Superior temporal gyrus (tissue), 1 donor: ENCODE measurements around the gene APBA2.

ENCODE experiments used
- DNase-seq: peaks from one replicate; pipeline ENCODE4 v3.0.0-alpha.2; 2016; ENCODE audit errors: extremely low spot score

APBA2 gene

GRCh38 chr15:29102911-29103823 lies 217.4 kb downstream of the APBA2 start:
- no peak for DNase-seq

- DNase-seq: peak; percentile 80
Measured at GRCh38 chr15:29103824-29104565, 218.2 kb downstream of the APBA2 start.

- DNase-seq: no peak
Measured at GRCh38 chr15:29104566-29104880, 218.7 kb downstream of the APBA2 start.

- no peak for DNase-seq
Measured at GRCh38 chr15:29105151-29105854, 219.5 kb downstream of the APBA2 start.

- no peak for DNase-seq
Measured at GRCh38 chr15:29106116-29106515, 220.3 kb downstream of the APBA2 start.

GRCh38 chr15:29106551-29107290 lies 220.9 kb downstream of the APBA2 start:
- DNase-seq: no peak

- no peak for DNase-seq
Measured at GRCh38 chr15:29107291-29107890, 221.6 kb downstream of the APBA2 start.

- DNase-seq: no peak
Measured at GRCh38 chr15:29107971-29108645, 222.3 kb downstream of the APBA2 start.

GRCh38 chr15:29109762-29110161 lies 224.0 kb downstream of the APBA2 start:
- DNase-seq: no peak

- peak; percentile 0 for DNase-seq
Measured at GRCh38 chr15:29110176-29110575, 224.4 kb downstream of the APBA2 start.

GRCh38 chr15:29110733-29111132 lies 225.0 kb downstream of the APBA2 start:
- DNase-seq: no peak

- DNase-seq: no peak
Measured at GRCh38 chr15:29111705-29112281, 226.0 kb downstream of the APBA2 start.

GRCh38 chr15:29113336-29114220 lies 227.8 kb downstream of the APBA2 start:
- no peak for DNase-seq

- DNase-seq: no peak
Measured at GRCh38 chr15:29114221-29115092, 228.7 kb downstream of the APBA2 start.

- DNase-seq: no peak
Measured at GRCh38 chr15:29115093-29115991, 229.6 kb downstream of the APBA2 start.

GRCh38 chr15:29116970-29117700 lies 231.4 kb downstream of the APBA2 start:
- DNase-seq: no peak

GRCh38 chr15:29117778-29118177 lies 232.0 kb downstream of the APBA2 start:
- DNase-seq: no peak
